NT2/D1 (cell line): ENCODE results near the gene POLDIP3.
"Not testable (repeated sequence)": the region's sequence is repeated elsewhere in the genome, so short reads cannot be mapped to it uniquely, and the experiment has no call there.

Experiments used
- SUZ12 ChIP-seq: IDR thresholded peaks from 2 replicates; pipeline ENCODE4 v1.6.1; 2011; ENCODE audit not compliant: insufficient read length, insufficient read depth; ENCODE audit errors: extremely low read depth
- YY1 ChIP-seq: IDR thresholded peaks from 2 replicates; pipeline ENCODE4 v1.6.1; 2011; ENCODE audit not compliant: insufficient read length, insufficient read depth
- ZNF274 ChIP-seq: IDR thresholded peaks from 2 replicates; pipeline ENCODE4 v1.6.1; 2011; ENCODE audit warnings: mild to moderate bottlenecking, low read depth, low read length

- not testable (repeated sequence) for TF ChIP-seq ZNF274, SUZ12, YY1
Observed at GRCh38 chr22:42574468-42574867, 40.2 kb downstream of the POLDIP3 start.
